ENCODE data around the gene HOMER1.

The HOMER1 gene, protein sequence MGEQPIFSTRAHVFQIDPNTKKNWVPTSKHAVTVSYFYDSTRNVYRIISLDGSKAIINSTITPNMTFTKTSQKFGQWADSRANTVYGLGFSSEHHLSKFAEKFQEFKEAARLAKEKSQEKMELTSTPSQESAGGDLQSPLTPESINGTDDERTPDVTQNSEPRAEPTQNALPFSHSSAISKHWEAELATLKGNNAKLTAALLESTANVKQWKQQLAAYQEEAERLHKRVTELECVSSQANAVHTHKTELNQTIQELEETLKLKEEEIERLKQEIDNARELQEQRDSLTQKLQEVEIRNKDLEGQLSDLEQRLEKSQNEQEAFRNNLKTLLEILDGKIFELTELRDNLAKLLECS

DNA sequence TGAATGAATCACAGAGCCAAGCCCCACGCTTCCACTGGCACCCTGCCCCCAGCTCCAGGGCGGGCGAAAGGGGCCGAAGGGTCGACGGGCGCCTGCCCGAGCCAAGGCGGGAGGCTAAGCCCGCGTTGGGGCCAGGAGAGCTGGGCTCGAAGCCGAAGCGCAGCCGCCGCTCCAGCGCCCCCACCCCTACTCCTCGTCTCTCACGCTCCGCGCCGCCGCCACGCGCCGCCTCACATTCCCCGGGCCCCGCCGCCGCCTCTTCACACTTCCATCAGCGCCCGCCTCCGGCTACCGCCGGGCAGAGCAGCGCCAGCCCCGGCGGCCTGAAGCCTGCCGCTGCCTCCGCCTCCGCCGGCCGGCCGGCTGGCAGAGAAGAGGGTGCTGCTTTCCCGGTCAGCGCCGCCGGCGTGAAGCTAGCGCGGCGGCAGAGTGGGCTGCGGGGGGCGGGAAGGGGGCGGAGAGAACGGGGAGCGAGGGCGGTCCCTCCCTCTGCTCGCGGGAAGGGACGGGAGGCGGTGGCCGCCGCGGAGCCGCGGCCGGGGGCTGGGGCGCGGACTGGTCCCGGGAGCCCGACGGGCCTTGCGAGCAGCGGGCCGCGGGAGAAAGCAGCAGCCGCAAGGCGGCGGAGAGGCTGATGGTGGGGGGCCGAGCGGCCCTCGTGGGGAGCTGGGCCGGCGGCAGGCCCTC, at the start of gene HOMER1:
HOMER1 (minus strand) TSS at position 431 of the 687 bp plus-strand sequence. CDS start 1,360 bp downstream, outside the sequence.
- DNase-seq, result peak; percentile 76

DNA sequence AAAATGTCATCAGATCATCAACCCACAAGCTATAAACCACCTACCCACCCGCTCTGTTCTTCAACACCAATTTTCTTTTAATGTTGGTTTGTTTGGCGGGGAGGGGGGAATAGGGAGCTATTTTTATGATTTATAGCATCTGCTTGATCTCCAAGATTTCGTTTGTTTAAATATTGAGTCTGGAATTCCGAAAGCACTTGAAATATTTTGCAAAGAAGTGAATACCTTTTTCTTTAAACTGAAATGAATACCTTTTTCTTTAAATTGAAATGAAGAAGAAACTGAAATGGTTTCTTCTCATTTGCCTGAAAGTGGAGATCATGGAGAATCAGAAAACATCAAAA, 49.3 kb upstream of the HOMER1 start:
- no peak for DNase-seq

DNA sequence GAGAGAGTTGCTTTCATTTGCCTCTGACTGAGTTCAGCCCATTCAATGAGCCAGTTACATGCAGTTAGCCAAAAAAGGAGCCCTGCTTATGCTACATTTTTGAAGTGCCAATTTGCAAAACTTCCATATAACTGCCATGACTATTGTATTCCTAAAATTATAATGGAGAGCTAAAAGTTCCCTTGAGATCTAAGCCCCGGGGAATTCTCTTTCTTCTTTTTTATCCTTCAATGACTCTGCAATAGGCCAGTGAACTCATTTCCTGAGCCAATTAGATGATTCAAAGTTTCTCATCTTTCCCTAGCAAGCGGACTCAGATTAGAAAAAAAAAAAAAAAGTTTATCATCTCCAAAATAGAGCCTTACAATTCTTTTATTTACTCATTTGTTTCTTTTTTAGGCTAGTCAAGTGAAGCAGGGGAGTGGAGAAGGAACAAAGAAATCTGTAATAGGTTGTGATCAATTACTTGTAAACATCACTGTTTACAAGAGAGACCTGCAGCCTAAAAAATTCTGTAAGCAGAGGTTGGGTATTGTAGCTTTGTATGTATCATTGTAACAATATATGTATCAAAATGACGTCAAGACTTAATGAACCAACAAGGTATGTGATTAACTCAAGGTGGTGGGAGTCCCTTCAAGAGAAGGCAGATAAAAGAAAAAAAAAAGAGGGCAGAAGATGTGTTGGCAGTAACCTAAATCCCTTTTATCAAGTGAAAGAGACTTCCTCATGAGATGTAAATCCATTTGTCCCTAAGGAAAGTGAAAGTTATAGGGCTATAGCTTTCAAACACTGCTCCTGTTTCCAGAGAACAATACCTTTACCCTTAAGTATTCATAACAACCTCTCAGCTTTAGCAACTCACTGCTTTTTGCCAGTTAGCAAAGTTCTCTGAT, 48.7 kb upstream of the HOMER1 start:
- no peak for DNase-seq

DNA sequence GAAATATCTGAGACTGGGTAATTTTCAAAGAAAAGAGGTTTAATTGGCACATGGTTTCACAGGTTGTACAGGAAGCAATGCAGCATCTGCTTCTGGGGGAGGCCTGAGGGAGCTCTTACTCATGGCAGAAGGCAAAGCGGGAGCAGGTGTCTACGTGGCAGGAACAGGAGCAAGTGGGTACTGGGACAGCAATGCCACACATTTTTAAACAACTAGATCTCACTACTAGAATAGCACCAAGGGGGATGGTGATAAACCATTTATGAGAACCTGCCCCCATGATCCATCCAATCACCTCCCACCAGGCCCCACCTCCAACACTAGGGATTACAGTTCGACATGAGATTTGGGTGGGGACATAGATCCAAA, 47.6 kb upstream of the HOMER1 start:
- peak; percentile 12 for DNase-seq

DNA sequence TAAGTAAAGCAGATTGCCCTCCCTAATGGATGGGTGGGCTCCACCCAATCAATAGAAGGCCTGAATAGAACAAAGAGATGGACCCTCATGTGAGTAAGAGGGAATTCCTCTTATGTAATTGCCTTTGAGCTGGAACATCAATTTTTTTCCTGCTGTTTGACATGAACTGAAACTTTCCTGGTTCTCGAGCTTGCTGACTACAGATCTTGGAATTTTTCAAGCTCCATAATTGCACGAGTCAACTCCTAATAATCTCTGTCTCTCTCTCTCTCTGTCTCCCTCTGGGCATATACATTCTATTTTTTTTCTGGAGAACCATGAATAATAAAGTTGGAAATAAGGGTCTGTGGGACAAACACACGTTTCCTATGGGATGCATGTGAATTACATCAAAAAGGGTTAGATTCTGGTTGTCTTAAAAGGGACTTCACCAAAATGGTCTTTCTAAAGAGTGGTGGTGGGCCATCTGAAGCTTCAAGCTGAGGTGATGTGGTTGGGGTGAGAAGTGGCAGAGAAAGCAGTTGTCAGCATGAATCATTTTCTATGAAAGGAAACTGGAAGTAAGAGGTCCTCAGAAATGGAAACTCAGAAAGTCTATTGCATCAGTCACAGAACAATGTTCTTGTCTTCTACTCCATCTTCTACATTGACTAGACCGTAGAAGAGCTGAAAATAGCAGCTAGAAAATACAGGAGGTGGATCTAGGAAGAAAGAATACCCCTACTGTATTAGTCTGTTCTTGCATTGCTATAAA, 47.0 kb upstream of the HOMER1 start:
- DNase-seq, result no peak

DNA sequence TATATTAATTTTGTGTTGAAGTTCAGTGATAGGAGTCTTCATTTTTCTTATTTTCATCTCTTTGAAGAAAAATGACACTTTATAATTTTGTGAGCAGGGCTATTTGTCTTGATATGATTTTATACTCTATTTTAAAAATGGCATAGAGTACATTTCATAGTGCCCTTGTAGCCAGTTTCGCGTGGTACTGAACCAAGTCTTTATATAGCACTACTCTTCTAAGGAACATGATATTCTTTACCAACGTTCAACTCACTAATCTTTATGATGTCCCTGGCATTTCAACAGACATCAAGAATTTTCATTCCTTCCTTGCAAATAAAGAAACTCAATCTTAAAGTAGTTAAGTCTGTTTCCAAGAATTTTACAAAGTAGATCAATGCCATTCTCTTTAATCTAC, 41.5 kb upstream of the HOMER1 start:
- DNase-seq, result no peak

DNA sequence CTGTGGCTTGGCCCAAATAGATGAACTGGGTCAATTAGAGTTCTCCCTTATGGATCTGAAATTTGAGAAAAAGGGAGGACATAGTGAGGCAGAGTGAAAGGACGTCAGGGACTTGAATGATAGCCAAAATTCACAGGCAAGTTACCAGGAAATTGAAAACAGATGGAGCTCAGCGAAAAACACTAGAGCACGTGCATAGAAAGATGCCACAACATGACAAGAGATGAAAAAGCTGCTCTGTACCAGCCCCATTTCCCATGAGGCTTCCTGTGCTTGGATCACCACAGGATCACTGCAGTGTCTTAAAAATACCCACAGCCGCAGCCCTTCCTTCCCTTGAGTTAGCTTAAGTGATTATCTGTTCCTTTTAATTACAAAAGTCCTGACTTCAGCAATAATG, 39.0 kb upstream of the HOMER1 start:
- no peak for DNase-seq

DNA sequence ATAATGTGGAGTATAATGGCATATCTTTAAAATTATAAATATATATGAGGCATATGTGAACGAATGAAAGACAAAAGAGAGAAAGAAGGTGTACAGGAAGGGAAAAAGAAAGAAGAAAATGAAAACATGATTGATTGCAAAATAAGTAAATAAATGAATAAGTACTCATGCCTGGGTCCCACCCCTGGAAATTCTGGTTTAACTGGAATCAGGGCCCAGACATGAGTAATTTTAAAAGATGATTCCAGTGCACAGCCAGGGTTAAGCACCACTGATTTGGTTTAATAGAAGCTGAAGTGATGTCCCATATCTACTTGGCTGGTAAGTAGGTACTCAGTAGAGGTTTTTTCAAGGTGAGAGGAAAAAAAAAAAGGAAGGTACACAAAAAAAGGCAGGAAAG, 34.0 kb upstream of the HOMER1 start:
- DNase-seq, result no peak

DNA sequence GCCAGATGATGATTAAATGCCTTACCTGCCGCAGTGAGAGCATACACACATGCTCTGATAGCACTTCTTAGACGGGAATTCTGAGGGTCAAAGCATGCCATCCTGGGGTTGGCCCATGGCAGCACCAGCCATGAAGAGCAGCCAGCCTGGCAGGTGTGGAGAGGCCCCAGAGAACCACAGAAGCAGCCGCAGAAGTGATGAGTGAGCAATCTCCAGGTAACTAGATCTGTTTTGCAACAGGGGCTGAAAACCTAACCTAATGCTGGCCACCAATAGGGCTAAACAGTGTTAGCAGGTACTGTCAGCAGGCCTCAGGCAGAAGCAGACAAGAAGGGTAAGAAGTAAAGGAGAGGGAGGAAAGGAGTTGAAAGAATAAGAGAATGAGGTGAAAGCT, 33.5 kb upstream of the HOMER1 start:
- DNase-seq, result no peak

DNA sequence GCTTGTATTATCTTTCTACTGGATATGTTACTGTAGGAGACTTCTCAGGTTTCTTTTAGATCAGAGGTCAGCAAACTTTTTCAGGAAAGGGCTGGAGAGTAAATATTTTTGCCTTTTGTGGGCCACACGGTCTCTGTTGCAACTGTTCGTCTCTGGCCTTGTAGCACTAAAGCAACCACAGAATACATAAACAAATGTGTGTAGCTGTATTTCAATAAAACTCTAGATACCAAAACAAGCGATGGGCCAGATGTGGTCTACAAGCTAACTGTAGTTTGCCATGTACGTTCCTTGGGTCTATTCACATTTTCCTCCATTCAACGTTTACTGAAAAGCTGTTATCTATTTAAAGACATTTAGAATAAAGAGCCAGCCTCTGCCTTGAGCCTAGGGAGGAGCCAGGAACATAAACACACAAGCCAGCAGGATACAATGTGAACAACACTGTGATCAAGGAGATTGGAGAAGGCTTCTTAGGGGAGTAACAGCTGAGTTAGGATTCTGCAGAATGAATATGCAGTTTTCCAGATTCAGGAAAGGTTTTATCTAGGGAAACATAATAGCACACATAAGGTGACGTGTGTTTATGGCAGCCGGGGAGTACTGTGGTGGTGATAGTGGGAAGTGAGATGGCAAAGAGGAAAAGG, 33.0 kb upstream of the HOMER1 start:
- DNase-seq, result no peak

DNA sequence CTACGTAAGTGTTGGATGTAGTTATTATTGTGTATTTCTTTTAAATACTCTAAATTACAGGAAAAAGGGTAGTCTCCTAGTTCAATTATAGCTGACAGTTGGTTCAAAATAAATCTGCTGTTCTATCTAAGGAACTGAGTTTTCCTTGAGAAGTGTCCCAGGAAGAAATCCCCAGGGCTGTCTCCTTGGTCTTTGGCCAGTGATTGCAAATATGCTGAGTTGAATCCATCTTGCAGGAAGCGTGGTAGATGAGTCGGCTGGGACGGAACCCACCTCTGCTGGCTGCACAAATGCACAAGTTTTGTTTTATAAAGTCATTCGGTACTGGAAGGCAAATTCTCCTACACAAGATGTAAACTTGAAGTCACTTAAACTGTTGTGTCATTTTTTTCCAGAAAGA, 30.2 kb upstream of the HOMER1 start:
- DNase-seq, result no peak

DNA sequence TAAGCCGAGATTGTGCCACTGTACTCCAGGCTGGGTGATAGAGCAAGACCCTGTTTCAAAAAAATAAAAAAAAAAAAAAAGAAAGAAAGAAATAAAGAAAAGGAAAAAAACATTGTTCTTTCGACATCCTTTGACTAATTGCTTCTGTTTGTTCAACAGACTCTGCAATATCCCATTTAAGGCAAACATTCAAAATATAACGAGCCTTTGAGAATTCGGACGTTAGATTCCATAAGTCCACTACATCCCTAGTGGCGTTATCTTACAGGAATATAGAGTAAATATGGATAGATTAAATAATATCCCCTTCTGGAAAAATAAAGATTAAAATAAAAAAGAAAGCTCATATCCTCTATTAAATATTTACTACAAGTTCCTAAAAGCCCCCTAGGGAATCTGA, 27.0 kb upstream of the HOMER1 start:
- DNase-seq, result no peak

DNA sequence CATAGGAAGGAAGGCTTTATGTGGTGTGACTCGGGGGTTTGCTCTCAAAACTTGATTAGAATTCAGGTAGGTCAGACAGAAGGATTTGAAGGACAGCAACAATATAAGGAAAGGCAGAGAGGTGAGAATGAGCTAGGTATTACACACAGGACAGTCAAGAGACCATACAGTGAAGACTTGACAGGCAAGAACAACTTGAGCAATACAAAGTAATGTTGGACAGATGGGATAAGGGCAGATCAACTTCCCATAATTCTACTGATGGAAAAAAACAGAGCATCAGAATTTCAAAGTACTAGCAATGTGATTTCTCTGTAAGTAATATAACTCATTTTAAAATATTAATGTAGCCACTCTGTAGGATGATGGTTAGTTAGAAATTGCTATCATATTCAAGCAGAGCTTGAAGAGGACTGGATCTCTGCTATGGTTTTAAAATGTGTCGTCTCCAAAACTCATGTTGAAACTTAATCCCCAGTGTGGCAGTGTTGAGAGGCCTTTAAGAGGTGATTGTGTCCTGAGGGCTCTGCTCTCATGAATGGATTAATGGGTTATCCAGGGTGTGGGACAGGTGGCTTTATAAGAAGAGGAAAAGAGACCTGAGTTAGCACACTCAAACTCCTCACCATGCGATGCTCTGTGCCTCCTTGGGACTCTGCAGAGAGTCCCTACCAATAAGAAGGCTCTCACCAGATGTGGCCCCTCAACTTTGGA, 22.4 kb upstream of the HOMER1 start:
- no peak for DNase-seq

DNA sequence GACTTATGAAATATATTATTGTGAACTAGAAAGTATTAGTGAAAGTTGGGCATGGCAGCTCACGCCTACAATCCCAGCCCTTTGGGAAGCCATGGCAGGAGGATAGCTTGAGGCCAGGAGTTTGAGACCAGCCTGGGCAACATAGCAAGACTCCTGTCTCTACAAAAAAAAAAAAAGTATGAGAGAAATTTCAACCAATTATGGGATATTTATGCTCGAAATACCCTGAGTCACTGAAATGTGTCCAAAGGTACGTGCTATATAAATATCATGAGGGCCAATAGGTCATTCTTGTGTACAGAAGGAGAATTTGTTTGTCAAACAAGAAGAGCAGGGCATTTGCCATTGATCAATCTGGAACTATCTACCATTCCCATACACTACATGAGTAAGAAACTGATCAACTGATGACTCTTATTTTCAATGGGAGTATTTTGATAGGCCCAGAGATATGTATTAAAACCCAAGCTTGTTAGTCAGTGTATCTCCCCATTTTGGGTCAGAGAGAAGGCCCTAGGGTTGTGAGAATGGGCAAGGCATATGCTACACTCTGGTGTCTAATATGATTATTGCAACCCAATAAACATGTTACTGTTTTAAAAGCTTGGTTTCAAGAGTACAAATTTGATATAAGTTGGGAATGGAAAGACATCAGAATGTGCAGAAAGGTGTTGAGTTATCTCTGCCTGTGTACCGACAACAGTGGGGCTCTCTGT, 21.7 kb upstream of the HOMER1 start:
- DNase-seq, result no peak

DNA sequence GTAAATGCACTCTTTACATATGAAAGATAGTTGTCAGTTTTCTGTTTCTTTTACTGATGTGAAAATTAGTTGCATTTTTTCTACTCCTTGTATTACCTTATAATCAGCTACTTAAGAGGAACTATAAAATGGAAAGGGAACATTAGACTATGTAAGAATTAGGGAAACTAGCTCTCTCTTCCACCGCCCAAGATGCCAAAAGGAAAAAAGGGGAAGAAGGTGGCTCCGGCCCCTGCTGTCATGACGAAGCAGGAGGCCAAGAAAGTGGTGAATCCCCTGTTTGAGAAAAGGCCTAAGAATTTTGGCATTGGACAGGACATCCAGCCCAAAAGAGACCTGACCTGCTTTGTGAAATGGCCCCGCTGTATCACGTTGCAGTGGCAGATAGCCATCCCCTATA, 15.2 kb upstream of the HOMER1 start:
- no peak for DNase-seq

DNA sequence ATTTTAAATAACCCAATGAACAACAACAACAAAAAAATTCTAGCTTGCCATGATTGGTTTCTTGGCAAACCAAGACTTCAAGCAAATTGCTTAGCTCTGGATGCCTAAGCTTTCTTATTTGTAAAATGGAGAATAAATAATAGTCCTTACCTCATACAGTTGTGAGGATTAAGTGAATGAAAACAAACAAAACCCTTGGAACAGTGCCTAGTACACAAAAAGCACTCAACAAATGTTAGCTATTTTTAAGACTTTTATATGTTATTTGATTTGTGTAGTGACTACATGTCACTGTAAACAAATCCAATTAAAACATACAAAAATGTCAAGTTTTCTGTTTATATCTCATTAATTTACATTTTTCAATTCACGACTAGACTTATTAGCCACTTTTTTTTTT, 13.5 kb upstream of the HOMER1 start:
- DNase-seq, result no peak

DNA sequence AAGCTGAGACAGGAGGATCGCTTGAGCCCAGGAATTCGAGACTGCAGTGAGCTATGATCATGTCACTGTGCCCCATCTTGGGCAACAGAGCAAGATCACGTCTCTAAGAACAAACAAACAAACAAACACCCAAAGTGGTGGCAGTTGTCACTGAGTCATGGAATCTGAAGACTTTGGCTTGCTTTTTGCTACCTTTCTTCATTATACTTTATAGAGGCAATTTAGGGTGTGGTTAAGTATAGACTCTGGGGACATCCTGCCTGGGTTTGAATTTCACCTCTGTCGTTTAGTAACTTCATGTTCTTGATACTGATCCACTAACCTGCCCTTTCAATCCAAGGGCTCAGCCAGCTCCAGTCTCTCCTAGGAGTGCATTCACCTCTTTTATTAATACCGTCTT, 13.0 kb upstream of the HOMER1 start:
- no peak for DNase-seq

DNA sequence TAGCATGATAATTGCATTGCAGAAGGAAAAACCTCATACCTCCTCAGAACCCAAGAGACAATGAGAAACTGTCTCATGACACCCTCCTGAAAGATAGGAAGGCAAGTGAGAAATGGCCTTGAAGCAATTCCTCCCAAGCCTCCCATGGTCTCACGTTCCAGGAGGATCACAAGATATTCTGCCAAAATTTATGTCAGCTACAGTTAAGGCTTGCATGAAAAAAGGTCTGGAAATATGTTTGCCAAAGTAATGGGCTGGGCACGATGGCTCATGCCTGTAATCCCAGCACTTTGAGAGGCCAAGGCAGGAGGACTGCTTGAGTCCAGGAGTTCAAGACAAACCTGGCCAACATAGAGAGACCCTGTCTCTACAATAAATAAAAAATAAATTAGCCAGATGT, 12.6 kb upstream of the HOMER1 start:
- no peak for DNase-seq

DNA sequence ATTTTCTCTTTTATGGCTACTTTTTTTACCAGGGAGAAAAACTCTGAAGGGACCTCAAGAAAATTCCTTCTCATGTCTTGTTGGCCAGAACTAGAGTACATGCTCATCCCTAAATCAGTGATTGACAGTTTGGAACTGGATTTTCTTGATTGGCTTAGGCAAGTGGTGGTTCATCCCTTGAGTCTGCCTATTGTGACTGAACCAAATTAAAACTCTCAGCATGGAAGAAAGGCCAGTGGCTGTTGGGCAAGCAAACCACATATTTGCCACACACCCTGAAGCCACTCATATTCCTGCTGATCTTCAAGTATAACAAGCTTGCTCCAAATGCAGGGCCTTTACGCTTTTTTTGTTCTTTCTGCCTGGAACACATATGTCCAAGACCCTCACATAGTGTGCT, 7.2 kb upstream of the HOMER1 start:
- no peak for DNase-seq

DNA sequence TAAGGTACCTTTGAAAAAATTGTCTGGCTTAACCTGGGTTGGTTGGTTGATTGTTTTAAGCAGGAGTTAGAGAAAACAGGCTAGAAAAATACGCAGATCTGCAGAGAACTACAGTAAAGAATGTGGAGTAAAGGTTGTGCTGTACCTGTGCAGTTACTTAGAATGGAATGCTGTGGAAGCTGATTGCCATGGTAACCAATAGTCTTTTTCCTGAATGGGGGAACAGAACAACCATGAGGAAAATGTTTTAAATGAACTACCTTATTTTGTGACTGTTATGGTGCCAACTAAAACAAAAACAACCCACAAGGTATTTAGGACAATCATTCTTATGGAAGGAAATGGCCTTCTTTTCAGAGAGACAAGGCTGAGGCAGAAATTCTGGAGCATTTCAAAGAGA, 4.8 kb upstream of the HOMER1 start:
- DNase-seq, result no peak

DNA sequence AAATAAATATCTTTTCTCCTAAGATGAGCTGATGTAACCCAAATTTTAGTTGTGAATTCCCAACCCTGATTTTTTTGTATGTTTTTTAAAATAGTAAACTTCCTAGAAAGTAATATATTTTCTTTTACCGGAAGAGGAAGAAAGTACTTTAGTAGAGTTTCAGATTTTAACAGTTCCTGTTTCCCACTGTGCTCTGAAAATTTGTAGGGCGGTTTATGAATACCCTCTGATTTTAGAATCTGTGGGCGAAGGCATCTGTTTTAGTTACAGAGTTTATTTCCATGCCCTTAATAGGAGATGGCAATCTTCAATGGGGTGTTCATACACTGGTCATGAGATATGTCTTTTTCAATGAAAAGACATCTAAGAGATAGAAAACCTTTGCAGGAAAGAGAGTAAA, 3.7 kb upstream of the HOMER1 start:
- no peak for DNase-seq

All from stimulated activated naive CD4-positive, alpha-beta T cell treated with Interleukin-2 at 50 U/mL for 16 hours (primary cell).